ENCODE measurements around the gene STRN3. TPM values are rescaled to one million over a fixed set of nuclear protein-coding genes. Genes with fewer than 3 reads are reported as not detected.
"Not testable (repeated sequence)": the region's sequence is repeated elsewhere in the genome, so short reads cannot be mapped to it uniquely, and the experiment has no call there.

The STRN3 gene
- total RNA-seq = 148 TPM

GRCh38 chr14:31026077-31026449 is at the start of gene STRN3:
Gene STRN3, minus strand, starts transcription at chr14:31026379. Its CDS starts 194 bp downstream, at chr14:31026185.
- FAIRE-seq = no peak
- peak in 1 of 2 donors; percentile 84 for DNase-seq (ENCODE audit: low spot score in 2 of 2)

- DNase-seq (ENCODE audit: low spot score in 2 of 2) = no peak
- no peak for FAIRE-seq
Observed at GRCh38 chr14:31075144-31075543, 49.0 kb upstream of the STRN3 start.

GRCh38 chr14:31071151-31071550 is 45.0 kb upstream of the STRN3 start:
- FAIRE-seq (no peak), DNase-seq (ENCODE audit: low spot score in 2 of 2) (no peak)

DNA sequence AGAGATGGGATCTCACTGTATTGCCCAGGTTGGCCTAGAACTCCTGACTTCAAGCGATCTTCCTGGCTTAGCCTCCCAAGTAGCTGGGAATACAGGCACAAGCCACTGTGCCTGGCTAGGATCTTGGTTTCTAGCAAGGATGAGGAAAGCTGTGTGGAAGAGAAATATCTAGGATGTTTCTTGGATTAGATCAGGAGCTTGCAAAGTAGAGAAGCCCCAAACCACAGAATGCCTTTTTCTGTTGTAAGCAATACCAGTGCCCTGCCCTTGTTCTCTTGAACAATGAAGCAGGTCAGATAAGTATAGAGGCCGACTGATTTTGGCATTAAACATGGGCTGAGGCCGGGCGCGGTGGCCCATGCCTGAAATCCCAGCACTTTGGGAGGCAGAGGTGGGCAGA is 44.3 kb upstream of the STRN3 start:
- no peak for FAIRE-seq
- DNase-seq (ENCODE audit: low spot score in 2 of 2) = no peak

DNA sequence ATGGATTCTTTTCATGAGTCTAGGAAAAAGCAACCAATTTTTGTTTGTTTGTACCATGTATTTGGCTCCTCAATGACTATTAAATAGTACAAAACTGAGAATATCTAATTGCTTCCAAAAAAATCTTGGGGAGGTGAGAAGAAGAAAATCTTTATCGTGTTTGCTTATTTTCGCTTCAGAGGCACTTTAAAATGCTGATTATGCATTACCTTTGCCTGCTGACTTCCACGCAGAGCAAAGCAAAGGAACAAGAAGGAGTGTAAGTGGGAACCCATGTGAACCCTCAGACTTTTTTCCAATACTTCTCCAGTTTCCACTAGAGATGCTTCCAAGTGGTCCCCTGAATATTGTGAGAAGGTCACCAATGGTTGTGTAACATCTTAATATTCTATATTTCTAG is 43.2 kb upstream of the STRN3 start:
- FAIRE-seq (no peak), DNase-seq (ENCODE audit: low spot score in 2 of 2) (no peak)

DNA sequence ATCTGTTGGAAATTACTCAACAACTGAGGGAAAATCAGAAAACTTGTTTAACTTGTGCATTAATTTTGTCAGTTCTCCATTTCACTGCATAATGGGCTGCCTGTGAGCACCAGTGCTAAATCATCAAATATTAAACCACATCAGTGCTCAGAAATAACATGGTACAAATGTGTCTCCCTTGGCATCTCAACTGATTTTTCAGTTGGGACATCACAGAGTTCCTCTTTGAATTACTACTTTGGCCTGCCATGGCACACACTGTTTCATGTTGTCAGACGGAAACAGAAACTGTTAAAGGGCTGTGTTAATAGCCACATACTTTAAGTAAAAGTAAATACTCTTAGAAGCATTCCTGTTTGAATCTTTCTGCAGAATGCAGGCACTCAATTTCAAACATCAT is 42.1 kb upstream of the STRN3 start:
- FAIRE-seq (no peak), DNase-seq (ENCODE audit: low spot score in 2 of 2) (no peak)

GRCh38 chr14:31062908-31063307 is 36.7 kb upstream of the STRN3 start:
- not testable (repeated sequence) for FAIRE-seq; DNase-seq (ENCODE audit: low spot score in 2 of 2)

- no peak for FAIRE-seq
- no peak for DNase-seq (ENCODE audit: low spot score in 2 of 2)
Observed at GRCh38 chr14:31060253-31060875, 34.2 kb upstream of the STRN3 start.

DNA sequence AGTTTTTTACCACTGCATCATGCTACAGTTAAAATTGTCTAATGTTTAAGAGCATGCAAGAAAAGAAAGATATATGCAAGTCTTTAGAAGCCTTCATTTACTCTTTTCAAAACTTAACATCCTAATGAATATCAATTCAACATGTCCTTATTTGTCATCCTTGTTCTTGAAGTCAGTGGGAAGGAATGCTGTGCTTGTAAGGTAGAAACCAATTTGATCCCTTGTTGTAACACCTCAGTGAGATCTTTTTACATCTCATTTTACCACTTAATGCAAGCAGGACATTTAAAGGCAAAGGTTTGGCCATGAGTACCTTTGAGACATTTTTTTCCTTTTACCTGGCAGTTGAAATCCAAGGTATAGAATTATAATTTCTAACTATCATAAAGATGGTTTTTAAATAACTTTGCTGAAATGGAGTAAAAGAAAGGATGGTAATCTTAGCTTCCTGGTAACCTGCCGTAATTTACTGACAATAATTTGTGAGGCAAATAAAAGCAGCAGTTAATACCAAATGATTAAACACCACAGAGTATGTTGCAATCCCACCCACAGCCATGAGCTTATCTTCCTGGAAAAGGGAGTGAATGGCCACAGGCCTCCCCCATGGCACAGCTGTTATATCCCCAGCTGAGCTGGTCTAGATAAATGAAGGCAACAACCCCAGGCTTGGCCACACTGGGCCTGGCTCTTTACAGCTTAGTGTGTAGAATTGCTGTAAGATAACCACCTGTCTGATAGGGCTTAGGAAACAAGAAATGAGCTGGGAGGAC is 33.2 kb upstream of the STRN3 start:
- no peak for FAIRE-seq
- no peak for DNase-seq (ENCODE audit: low spot score in 2 of 2)

GRCh38 chr14:31057701-31058364 is 31.7 kb upstream of the STRN3 start:
- FAIRE-seq = no peak
- no peak for DNase-seq (ENCODE audit: low spot score in 2 of 2)

DNA sequence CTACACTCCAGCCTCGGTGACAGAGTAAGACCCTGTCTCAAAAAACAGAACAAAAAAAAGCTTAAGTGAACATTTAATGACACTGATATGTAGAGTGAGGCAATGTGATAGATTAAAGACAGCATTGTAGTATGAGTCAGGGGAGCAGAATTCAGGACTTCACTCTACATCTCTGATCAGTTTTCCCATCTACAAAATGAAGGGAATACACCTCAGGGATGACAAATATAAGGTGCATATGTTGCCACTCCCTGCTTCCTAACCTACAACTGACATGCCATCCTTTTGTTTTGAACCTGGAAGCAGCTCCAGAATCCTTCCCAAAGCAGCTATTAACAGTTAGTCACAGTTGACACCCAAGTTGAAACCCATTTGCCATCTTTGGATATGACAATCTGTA is 30.9 kb upstream of the STRN3 start:
- no peak for DNase-seq (ENCODE audit: low spot score in 2 of 2)
- FAIRE-seq = no peak

DNA sequence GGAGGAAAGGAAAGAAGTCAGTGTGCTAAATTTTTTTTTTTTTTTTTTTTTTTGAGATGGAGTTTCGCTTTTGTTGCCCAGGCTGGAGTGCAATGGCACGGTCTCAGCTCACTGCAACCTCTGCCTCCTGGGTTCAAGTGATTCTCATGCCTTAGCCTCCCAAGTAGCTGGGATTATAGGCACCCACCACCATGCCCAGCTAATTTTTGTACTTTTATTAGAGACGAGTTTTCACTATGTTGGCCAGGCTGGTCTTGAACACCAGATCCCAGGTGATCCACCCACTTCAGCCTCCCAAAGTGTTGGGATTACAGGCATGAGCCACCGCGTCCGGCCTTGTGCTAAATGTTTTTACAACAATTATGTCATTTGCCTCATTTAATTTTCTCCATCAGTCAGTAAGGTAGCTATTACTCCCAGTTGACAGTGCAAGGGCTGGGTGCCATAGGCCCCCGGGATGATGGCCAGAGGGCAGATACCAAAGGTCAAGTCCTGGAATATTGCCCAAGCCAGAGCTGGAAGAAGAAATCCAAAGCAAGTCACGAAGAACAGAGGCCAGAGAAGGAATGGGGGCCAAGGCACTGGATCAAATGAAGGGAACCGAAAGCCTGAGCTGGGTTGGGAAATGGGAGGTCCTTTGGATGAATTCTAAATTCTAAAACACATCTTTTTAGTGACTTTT is 26.9 kb upstream of the STRN3 start:
- DNase-seq (ENCODE audit: low spot score in 2 of 2); FAIRE-seq: not testable (repeated sequence)

DNA sequence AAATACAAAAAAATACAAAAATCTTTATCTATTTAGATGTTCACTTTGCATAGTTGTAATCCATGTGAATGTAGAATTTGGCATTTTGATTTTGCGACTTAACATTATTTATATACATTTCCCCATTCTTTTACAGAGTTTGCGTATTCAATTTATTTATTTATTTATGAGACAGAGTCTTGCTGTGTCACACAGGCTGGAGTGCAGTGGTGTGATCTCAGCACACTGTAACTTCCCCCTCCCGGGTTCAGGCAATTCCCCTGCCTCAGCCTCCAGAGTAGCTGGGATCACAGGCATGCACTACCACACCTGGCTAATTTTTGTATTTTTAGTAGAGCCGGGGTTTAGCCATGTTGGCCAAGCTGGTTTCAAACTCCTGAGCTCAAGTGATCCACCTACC is 25.3 kb upstream of the STRN3 start:
- no peak for DNase-seq (ENCODE audit: low spot score in 2 of 2)
- no peak for FAIRE-seq

DNA sequence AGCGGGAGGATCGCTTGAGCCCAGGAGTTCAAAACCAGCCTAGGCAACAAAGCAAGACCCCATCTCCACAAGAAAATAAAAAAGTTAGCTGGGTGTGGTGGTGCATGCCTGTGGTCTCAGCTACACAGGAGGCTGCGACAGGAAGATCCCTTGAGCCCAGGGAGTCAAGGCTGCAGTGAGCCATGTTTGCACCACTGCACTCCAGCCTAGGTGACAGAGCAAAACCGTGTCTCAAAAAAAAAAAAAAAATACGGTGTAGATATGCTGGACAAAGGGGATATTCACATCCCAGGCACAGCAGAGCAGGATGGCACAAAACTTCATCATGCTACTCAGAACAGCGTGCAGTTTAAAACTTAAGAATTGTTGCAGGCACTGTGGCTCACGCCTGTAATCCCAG is 24.8 kb upstream of the STRN3 start:
- DNase-seq (ENCODE audit: low spot score in 2 of 2) = no peak
- FAIRE-seq = no peak

DNA sequence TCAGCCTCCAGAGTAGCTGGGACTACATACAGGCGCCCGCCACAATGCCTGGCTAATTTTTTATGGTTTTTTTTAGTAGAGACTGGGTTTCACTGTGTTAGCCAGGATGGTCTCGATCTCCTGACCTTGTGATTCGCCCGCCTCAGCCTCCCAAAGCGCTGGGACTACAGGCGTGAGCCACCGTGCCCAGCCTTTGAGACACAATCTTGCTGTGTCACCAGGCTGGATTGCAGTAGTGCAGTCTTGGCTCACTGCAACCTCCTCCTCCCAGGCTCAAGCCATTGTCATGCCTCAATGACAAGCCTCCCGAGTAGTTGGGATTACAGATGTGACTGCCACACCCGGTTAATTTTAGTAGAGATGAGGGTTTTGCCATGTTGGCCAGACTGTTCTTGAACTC is 21.3 kb upstream of the STRN3 start:
- FAIRE-seq (no peak), DNase-seq (ENCODE audit: low spot score in 2 of 2) (no peak)

GRCh38 chr14:31045501-31046080 is 19.4 kb upstream of the STRN3 start:
- no peak for FAIRE-seq
- no peak for DNase-seq (ENCODE audit: low spot score in 2 of 2)

DNA sequence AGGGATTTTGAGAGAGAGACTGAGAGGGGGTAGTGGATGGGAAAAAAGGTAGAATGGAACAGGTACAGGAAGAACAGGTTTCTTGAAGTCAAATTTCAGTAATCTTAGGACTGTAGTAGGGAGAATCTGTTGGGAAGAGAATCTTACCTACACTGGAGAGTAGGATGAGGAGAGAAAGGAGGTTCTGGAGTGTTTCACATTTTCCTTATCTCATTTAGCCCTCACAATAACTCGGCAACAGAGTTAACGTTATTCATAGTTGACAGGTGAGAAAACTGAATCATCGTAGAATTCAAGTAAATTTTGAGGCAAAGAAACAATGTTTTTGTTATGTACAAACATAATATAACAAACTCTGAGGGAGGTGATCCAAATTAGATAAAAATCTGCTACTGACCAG is 17.2 kb upstream of the STRN3 start:
- DNase-seq (ENCODE audit: low spot score in 2 of 2) = no peak
- FAIRE-seq = no peak

DNA sequence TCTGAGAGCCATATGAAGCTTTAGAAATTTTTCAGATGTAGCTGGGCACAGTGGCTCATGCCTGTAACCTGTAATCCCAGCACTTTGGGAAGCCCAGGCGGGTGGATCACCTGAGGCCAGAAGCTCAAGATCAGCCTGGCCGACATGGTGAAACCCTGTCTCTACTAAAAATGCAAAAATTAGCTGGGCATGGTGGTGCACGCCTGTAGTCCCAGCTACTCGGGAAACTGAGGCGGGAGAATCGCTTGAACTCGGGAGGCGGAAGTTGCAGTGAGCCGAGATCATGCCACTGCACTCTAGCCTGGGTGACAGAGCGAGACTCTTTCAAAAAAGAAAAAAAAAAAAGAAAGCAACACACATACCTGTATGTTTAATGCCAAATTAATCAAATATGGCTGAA is 16.7 kb upstream of the STRN3 start:
- not testable (repeated sequence) for DNase-seq (ENCODE audit: low spot score in 2 of 2); FAIRE-seq

DNA sequence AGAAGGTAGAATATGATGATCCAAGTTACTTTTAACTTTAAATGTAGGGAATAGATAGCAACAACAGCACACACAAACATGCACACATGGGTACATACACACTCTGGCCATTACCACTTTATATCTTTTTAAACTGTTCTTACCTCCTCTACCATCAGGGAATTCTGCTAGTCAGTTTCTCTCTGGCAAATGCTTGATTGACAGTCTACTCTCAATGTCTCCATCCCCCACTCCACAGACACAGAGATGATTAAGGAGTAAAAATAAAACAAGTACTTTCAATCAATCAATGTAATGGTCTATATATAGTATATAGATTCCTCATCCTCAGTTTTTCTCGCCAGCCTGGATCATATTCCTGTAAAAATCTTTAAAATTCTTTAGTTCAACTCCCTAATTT is 16.1 kb upstream of the STRN3 start:
- no peak for FAIRE-seq
- no peak for DNase-seq (ENCODE audit: low spot score in 2 of 2)

- no peak for DNase-seq (ENCODE audit: low spot score in 2 of 2)
- FAIRE-seq = no peak
Observed at GRCh38 chr14:31038521-31039166, 12.5 kb upstream of the STRN3 start.

Data from frontal cortex (tissue), 4 donors.